ENCODE measurements around the gene ADI1. TPM values are rescaled to one million over a fixed set of nuclear protein-coding genes. Genes with fewer than 3 reads are reported as not detected.

Gene ADI1
- total and polyA plus RNA-seq, 2 of the 8 experiments (the other 6 are each of a cell fraction or from before 2014, with no cell fraction given), result 12.2 to 40.2 TPM

GRCh38 chr2:3482363-3482821 lies 36.9 kb downstream of the ADI1 start:
- H3K18ac ChIP-seq (ENCODE audit: extremely low read depth, low read length), result no peak overlapping the region
- no peaks in the 10 kb centered on the region; a peak in 1 of 7 replicates for H3K4me1 ChIP-seq (replicated peaks in 1 of 4; ENCODE audit: control insufficient read depth in 3 of 4, insufficient read depth in 4 of 4, low read length in 3 of 4)
- H3K23me2 ChIP-seq (ENCODE audit: low read depth, low read length), result 0 out of 2 replicates have a peak, but pooled peaks cover 2% of the 10 kb centered on the region
- no peaks in the 10 kb centered on the region for H3K79me1 ChIP-seq (ENCODE audit: low read depth, low read length)
- no peaks in the 10 kb centered on the region for H4K20me1 ChIP-seq (replicated peaks in 1 of 2; ENCODE audit: control insufficient read depth in 1 of 2, insufficient read depth in 2 of 2, low read length in 2 of 2)
- no peak overlapping the region for H2BK5ac ChIP-seq (ENCODE audit: low read depth, low read length)
- no peak overlapping the region for H2BK120ac ChIP-seq (replicated peaks; ENCODE audit: low read depth, low read length)
- H3K27me3 ChIP-seq (replicated peaks in 1 of 4; ENCODE audit: control insufficient read depth in 3 of 4, extremely low read depth in 1 of 4, insufficient read depth in 3 of 4, low read length in 3 of 4), result no peaks in the 10 kb centered on the region
- H3K4ac ChIP-seq (replicated peaks; ENCODE audit: insufficient read length, low read depth, low read length), result no peak overlapping the region
- H4K91ac ChIP-seq (replicated peaks; ENCODE audit: insufficient read length, low read length), result no peak overlapping the region
- H2BK12ac ChIP-seq (ENCODE audit: low read depth, low read length), result no peak overlapping the region
- H3K9me3 ChIP-seq (ENCODE audit: insufficient read depth in 2 of 2, low read depth in 1 of 2, low read length in 1 of 2), result peaks cover 0 to 14% of the 10 kb centered on the region in 2 experiments; a peak in 1 of 4 replicates
- no peak overlapping the region for H3K23ac ChIP-seq (ENCODE audit: insufficient read length)
- H3K27ac ChIP-seq (ENCODE audit: low read depth, low read length), result no peak overlapping the region
- no peaks in the 10 kb centered on the region for H3K79me2 ChIP-seq (ENCODE audit: control insufficient read depth in 1 of 2, insufficient read depth in 2 of 2, low read length in 2 of 2)
- H4K5ac ChIP-seq (ENCODE audit: insufficient read length, low read depth, low read length), result no peak overlapping the region
- no peak overlapping the region for H2AK5ac ChIP-seq (ENCODE audit: low read depth, low read length)
- H2BK20ac ChIP-seq (ENCODE audit: low read length), result no peak overlapping the region
- no peak overlapping the region for H2BK15ac ChIP-seq (ENCODE audit: low read length)
- H3K36me3 ChIP-seq (ENCODE audit: control insufficient read depth in 2 of 4, insufficient read depth in 4 of 4, low read length in 3 of 4), result peaks cover 0 to 13% (median 0%) of the 10 kb centered on the region in 4 experiments; a peak in 3 of 8 replicates
- no peak overlapping the region for H3K14ac ChIP-seq (ENCODE audit: insufficient read length)
- no peak for FAIRE-seq
- CTCF ChIA-PET (ENCODE audit: partially characterized antibody), result interaction anchor here (1.0 to 15.8 kb wide), 3 partner anchors 10 to 20 kb away, joined by 4 to 152 read pairs (median 6); no protein-coding TSS in a partner anchor
- no peak overlapping the region for H3K4me3 ChIP-seq (ENCODE audit: extremely low read depth in 1 of 4, insufficient read depth in 2 of 4, low read depth in 3 of 4, low read length in 4 of 4)
- H3K9ac ChIP-seq (replicated peaks in 1 of 4; ENCODE audit: extremely low read depth in 1 of 4, low read depth in 3 of 4, low read length in 3 of 4), result no peak overlapping the region
- no peak for DNase-seq (ENCODE audit: low read depth in 1 of 2, low spot score in 2 of 2)
- POLR2A ChIA-PET (ENCODE audit: partially characterized antibody), result interaction anchor here (1.1 to 1.6 kb wide), 5 partner anchors 9 to 59 kb away, joined by 3 to 5 read pairs (median 4); no protein-coding TSS in a partner anchor
- H4K8ac ChIP-seq (ENCODE audit: extremely low read depth, insufficient read depth, low read length), result peak overlapping the region; percentile 3
- no peak overlapping the region for H2AFZ ChIP-seq (ENCODE audit: low read length)
- H3K56ac ChIP-seq (replicated peaks; ENCODE audit: insufficient read length, low read depth, low read length), result no peak overlapping the region
- peak overlapping the region in 1 of 2 experiments; percentile 17; a peak in 1 of 4 replicates for H3K4me2 ChIP-seq (ENCODE audit: insufficient read depth in 1 of 2, low read depth in 2 of 2, low read length in 2 of 2)
- WGBS, 2 experiments (ENCODE audit: extremely low coverage in 1 of 2, insufficient coverage in 1 of 2, insufficient read length in 1 of 2, insufficient replicate concordance in 2 of 2, low coverage in 1 of 2, low lambda C conversion rate in 2 of 2, missing lambda C conversion rate in 1 of 2), result 90% methylated on average over 19 of the region's 20 CpGs; no CpG with 5 or more reads in 1 of the 2 experiments
- TF ChIP-seq CTCF (IDR thresholded peaks at IDR 0.05; ENCODE audit: control extremely low read depth in 1 of 3, insufficient read depth in 1 of 3, low read depth in 1 of 3, low read length in 3 of 3) (no peak), BRCA1 (IDR thresholded peaks at IDR 0.05; ENCODE audit: low read depth, low read length) (no peak), TAF7 (optimal IDR thresholded peaks at IDR 0.05; ENCODE audit: borderline replicate concordance, low read depth, low read length) (no peak), SRF (IDR thresholded peaks at IDR 0.05; ENCODE audit: low read depth, low read length) (no peak), NANOG (IDR thresholded peaks at IDR 0.05; ENCODE audit: insufficient read depth, low read depth, low read length, poor library complexity, severe bottlenecking) (no peak), BACH1 (IDR thresholded peaks at IDR 0.05; ENCODE audit: low read length) (no peak), SP2 (IDR thresholded peaks at IDR 0.05; ENCODE audit: low read length) (no peak), CEBPB (IDR thresholded peaks at IDR 0.05; ENCODE audit: low read depth, low read length) (no peak), RXRA (IDR thresholded peaks at IDR 0.05; ENCODE audit: insufficient read depth, low read depth, low read length) (no peak), ATF3 (IDR thresholded peaks at IDR 0.05; ENCODE audit: insufficient read depth, low read depth, low read length) (no peak)

Measured in H1 (cell line).